ENCODE data around the gene NCKAP1.

The NCKAP1 gene

DNA sequence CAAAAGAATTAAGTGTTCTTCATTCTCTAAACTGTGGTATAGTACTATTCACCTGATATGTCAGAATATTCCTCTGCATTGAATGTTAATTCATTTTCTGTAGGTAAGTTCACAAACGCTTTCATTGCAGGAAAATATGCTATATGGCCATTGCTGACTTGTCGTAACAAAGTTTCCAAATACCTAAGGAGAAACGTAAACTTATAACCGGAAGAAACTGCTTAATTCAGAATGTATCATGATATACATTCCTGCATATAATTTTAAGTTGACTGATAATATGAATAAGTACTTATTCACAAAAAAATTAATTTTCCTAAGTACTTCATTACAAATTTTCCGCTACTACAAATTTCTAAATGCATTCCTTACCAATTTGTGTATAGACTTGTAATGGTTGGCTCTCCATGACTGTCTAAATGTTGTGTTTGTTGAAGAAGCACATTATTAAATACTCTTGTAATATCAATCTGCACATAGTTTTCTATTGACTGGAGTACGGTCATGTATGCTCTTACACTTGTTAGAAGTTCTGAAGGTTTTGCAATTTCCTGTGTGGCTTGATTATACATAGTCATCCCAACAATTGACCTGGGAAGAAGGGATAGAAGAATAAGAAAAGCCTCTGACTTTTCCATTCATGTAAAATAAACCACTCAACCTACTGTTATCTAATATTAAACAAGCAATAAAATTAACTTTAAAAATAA lies 85.4 kb downstream of the NCKAP1 start:
- FAIRE-seq (no peak), DNase-seq (ENCODE audit: insufficient read length, low spot score) (no peak)

DNA sequence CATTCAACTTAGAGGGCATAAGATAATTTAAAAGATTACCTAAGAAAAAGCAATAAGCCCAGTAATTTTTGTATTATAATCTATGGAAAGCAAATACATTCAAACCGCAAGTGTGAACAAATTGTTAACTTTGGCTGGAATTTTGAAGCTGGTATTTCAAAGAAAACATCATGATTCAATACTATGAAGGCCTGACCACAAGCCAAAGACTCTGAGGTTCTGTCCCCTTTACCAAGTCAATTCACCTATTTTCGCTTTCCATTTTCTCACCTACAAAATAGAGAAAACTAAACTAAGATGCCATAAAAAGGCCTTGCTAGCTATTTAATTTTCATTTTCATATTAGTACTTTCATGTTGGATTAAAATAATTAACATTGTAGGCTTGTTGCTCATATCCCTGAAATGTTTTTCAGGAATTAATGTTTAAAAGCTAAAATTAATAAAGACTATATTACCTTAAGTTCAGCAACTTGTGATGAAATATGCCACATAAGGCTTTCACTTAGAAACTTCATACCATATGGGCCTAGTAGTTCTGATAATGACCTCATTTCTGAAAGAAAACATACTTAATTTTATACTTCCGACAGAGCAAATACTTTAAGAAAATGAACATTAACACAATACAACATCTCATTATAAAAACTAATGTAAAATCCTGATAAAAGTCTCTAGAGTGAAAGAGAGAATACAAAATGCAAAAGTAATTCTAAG lies 86.2 kb downstream of the NCKAP1 start:
- no peak for DNase-seq (ENCODE audit: insufficient read length, low spot score)
- no peak for FAIRE-seq

DNA sequence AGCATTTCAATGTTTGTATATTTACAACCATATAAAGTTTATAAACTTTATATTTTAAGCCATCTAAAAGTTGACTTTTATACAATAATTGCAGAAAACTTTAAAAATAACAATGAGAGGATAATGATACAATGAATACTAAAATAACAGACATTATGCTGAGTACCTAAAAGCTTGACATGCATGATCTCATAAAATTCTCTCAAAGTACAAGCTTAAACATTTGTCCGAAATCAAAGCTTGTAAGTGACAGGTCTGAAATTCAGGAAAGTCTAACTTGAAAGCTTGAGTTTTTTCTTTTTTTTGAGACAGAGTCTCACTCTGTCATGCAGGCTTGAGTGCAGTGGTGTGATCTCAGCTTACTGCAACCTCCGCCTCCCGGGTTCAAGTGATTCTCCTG lies 87.7 kb downstream of the NCKAP1 start:
- FAIRE-seq = no peak
- DNase-seq (ENCODE audit: insufficient read length, low spot score) = no peak

DNA sequence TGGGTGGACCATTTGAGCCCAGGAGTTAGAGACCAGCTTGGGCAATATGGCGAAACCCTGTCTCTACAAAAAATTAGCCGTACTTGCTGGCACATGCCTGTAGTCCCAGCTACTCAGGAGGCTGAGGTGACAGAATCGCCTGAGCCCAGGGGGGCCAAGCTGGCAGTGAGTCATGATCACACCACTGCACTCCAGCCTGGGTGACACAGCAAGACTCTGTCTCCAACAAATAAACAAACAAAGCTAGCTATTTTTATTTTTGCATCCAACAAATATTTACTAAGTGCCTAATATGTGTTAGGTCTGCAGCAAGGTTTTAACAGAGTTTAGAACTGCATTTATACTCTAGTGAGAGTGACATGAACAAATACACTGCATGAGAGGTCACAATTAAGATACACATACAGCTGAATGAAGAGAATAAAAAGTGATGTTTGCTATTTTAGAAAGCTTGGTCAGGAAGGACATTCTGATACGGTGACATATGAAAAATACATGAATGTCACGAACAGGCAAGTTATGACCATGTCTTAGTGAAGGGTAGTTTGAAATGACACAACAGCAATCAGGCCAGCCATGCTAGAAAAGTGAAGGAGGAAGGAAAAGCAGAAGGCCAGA lies 88.6 kb downstream of the NCKAP1 start:
- peak; percentile 63 for FAIRE-seq

DNA sequence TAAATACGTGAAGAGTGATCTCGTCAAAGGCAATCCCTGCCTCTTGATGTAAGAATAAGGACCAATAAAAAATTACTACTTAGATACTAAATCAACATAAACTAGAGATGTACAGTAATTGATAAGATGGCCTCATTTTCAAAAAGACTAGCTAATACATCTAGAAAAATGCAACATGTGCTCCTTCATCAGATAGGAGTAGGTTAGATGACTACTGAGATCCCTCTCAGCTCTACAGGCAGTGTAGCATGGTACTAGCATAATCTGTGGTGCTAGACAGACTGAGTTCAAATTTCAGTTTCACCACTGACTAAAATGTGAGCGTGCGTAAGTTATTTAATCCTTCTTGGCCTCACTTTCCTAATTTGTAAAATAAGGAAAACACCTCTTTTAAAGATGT lies 89.2 kb downstream of the NCKAP1 start:
- no peak for DNase-seq (ENCODE audit: insufficient read length, low spot score)
- FAIRE-seq = no peak

More for the DNA sequence above, 88.6 kb downstream of the NCKAP1 start:
- DNase-seq (ENCODE audit: insufficient read length, low spot score) = no peak

DNA sequence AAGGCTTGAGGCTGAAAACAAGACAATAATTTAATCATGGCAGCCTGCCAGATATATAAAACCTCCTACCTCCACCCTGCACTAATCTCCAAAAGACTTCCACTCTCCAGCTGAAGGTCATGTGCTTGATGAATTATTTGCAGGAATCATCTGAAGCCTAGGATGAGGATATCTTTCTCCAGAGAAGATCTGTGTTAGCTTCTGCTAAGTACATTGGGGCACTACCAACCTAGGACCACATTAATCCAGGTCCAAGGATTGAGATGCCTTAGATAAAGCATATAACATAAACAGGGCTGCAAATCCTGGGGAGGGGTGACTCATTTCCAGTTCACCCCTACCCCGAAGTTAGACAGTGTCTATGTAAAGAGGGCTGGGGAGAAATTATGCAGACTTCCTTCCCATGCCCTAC lies 91.3 kb downstream of the NCKAP1 start:
- DNase-seq (ENCODE audit: insufficient read length, low spot score) (peak; percentile 15), FAIRE-seq (no peak)

DNA sequence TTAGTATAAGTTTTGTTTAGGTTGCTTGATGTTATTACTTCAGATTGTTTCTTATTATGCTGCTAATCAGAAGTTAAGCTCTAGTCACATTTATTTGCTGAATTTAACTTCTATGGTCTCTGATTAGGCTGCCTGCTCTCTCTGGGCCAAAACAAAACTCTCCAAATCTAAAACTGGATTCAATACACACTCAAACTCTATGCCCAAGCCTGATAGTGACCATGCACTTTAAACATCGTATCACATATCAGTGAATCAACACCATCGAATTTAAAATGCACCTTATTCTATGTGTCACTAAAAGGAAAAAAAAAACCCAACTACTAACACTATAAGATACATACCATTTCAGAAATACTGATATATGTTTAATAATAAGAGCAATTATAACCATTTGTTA lies 94.9 kb downstream of the NCKAP1 start:
- DNase-seq (ENCODE audit: insufficient read length, low spot score) = no peak
- no peak for FAIRE-seq

DNA sequence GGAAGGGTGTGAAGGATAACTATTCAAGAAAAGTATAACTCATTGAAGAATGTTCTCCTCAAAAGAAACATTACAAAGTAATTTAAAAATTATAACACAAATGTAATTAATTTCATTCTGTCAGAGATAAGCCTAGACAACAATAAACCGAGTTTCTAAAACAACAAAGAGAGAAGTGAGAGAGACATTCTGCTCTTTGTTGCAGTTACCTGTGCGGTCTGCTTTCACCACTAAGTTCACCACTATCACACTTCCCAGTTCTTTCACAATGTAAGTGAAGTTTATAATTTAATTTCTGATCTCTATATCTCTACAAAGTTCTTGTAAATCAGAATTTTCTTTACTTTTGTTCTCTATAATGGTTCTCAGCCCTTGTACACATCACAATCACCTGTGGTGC lies 95.5 kb downstream of the NCKAP1 start:
- DNase-seq (ENCODE audit: insufficient read length, low spot score) (no peak), FAIRE-seq (no peak)

DNA sequence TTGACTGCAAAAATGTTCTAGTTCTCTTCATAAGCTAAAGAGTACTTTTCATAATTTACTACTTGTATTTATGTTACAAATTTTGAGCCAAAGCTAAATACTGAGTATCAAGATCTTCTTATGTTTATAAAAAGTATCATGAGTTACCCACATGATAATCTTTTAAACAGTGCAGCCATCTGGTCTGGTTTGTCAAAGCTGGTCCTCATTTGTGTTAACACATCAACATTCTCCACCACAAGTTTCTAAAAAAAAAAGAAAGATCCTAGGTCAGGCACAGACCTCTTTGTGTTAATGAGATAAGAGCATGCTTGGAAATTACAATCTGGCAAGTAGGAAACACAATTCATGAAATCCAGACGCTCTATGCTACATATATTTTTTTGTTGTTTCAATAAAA lies 96.3 kb downstream of the NCKAP1 start:
- DNase-seq (ENCODE audit: insufficient read length, low spot score) = no peak
- no peak for FAIRE-seq

DNA sequence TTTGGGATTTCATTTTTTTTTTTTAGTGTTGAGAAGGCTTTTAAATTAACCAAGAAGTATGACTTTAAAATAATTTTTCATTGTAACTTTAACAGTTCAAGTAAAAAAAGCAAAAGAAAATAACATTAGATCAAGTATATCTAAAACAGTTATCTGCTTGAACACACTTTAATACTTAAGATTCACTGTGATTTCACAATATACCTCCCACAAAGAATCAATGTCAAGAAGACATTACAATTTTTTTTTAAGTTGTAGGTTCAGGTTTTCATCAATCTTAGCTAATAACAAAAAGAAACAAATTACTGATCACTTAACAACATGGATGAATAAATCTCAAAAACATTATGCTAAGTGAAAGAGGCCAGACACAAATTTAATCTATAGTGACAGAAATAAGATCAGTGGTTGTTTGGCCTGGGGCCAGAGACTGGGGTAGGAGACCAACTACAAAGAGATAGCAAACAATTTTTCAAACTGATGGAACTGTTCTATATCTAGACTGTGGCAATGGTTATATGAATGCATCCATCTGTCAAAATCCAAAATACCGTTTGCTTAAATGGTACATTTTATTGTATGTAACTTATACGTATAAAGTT lies 97.0 kb downstream of the NCKAP1 start:
- FAIRE-seq (no peak), DNase-seq (ENCODE audit: insufficient read length, low spot score) (no peak)

DNA sequence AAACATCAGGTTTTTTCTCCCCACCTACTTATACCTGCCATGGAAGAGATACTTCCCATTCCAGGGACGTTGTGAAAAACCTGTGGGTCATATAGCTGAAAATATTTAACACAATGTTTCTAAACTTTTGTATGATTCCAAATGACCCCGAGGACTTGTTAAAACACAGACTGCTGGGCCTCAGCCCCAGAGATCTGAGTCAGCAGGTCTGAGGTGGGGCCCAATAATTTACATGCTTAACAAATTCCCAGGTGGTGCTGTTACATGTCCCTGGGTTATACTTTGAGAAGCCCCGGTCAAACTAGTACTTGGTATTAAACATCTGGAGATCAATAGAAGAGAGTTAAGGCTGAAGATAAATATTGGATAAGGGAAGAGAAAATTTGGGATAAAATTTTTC lies 100.4 kb downstream of the NCKAP1 start:
- FAIRE-seq (no peak), DNase-seq (ENCODE audit: insufficient read length, low spot score) (no peak)

DNA sequence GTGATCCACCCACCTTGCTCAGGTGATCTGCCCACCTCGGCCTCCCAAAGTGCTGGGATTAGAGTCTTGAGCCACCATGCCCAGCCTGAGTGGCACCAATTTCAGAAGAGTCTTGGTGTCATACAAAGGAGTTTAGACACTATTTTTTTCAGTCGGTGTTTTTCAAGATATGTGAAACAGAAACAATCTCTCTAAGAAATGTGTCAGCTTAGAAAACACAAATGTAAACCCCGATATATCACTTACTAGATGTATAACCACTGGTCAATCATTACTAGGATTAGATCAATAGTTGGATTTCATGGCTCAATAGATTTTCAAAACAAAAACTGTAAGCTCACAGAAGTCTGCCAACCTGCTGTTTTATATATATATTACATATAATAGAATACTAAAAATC lies 104.6 kb downstream of the NCKAP1 start:
- no peak for FAIRE-seq
- DNase-seq (ENCODE audit: insufficient read length, low spot score) = no peak

DNA sequence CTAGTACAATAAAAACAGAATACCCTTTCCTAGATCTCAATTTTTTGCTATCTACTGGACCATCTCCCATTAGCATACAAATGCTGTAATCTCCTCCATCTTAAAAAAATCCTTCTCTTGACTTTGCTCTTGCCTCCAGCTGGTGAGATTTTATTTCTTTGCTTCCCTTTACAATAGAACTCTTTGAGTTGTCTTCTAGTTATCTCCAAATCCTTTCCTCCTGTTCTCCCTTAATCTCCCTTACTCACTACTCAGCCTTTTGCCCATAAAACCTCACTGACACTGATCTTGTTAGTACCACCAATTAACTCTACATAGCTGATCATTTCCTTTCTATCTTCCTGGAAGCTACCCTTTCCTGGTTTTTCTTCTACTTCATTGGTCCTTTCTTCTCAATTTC lies 108.3 kb downstream of the NCKAP1 start:
- DNase-seq (ENCODE audit: insufficient read length, low spot score) (no peak), FAIRE-seq (no peak)

DNA sequence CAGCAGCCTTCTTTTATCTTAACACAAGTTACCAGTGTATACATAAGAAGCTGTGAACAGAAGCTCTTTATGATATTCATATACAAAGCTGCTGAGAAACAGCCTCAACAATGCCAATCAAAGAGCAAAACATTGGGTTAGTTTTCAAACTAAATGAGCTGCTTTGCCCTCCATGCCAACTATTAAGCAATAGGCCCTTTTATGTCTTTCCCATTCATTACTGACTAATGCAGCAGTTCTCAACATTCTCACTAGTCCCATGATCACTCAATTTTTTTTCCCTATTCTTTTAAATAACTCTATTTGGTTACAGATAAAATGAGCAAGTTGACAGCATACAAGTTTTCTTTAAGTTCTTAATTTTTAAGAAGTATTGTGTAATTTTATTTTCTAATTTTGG lies 114.0 kb downstream of the NCKAP1 start:
- DNase-seq (ENCODE audit: insufficient read length, low spot score) = no peak
- no peak for FAIRE-seq

DNA sequence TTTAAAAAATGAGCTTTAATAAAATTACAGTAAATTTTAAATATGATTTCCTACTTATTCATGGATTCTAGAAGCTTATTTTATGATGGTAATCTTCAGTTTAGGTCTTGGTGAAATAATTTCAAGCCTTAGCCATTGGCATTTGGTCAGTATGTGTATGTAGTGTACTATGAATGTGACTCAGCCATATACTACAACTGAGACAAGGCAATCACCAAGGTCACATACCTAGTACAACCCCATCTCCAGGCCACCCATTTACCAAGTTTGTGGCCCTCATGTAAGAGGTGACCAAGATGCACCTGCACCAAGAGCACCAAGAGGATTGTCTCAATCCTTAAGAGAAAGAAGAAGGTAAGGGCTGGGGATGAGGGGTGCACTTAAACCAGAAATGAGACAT lies 117.0 kb downstream of the NCKAP1 start:
- DNase-seq (ENCODE audit: insufficient read length, low spot score) = no peak
- no peak for FAIRE-seq

DNA sequence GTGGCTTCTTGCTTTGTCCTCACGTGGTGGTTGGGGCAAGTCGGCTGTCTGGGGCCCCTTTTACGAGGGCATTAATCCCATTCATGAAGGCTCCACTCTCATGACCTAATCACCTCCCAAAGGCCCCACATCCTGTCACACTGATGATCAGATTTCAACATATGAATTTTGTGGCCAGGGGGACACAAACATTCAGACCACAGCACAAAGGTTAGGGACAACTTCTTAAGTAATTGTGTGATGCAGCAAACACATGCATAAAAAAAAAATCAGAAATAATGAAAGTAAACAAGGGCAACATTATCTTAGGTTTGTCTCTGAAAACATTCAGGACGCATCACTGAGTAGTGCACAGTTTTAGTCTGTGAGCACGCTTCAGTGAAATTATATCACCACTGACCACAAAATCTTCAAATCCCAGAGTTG lies 117.6 kb downstream of the NCKAP1 start:
- FAIRE-seq = no peak
- no peak for DNase-seq (ENCODE audit: insufficient read length, low spot score)

DNA sequence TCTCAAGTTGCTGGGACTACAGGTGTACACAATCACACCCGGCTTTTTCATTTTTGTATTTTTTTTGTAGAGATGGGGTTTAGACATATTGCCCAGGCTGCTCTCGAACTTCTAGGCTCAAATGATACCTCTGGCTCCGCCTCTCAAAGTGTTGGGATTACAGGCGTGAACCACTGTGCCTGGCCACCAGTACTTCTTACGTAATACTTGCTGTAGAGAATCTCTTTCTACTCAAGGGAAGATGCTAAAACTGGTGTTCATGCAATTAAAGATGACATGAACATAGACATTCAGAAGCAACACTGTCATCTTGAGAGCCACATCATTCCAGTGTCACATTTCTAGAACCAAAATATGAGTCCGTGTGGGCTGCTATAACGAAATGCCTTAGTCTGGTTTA lies 118.2 kb downstream of the NCKAP1 start:
- FAIRE-seq (no peak), DNase-seq (ENCODE audit: insufficient read length, low spot score) (no peak)

DNA sequence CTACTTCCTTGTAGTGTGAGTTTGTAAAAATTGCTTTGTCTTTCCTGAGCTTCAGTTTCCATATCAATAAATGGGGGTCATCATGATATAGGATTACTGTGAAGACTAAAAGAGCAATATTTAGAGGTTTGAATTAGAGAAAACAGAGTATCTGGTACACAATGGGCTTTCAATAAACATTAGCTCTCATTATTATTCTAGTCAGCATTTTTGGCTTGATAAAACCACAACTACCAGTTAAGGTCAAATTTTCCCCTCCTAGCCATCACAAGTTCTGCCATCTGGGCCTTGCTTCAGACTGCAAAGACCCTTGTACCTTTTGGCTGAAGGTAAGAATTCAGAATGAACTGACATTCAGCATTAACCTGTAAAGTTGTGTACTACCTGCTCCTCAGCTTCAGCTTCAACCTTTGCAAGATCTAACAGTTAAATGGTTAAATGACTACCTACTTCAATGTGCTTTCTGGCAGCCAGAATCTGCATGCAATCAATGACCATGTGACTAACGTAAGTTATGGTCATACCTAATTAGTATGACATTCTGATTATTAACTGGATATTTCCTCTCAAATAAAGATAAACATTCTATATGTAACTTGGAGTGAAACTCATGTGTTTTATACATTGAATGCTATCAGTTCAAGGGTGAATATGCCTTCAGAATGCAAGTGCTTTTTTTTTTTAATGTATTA lies 119.2 kb downstream of the NCKAP1 start:
- DNase-seq (ENCODE audit: insufficient read length, low spot score) (no peak), FAIRE-seq (no peak)

DNA sequence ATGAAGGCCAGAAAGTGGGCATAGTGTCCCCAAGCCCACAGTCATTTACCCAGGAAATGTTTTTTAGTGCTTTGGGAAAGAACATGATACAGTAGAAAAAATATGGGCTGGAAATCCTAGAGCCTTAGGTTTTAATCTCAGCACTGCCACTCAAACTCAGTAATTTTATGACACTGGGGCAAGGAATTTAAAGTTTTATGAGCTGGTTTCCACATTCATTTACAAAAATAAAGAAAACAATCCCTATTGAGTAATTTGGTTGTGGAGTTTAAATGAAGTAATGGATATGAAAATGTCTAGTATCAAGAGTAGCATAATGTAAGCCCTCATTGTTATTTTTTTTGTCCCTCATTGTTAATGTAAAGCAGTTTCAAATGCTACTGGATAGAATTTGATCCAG lies 120.3 kb downstream of the NCKAP1 start:
- no peak for FAIRE-seq
- DNase-seq (ENCODE audit: insufficient read length, low spot score) = no peak

DNA sequence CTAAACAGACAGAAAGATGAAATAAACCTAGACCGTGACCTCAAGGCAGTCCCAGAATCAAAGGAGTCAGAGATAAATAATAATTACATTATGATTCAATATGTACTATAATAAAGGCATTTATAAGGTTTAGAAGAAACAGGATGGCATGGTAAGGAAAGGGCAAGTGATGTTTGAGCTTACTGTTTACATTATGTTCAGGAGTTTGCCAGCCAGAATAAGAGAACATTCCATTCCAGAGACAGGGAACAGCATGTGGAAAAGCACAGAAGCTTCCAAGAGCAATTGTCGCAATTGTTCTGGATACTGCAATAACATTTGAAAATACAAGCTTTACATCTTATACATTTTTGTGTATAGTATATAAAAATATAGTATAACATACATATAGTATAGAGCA lies 121.8 kb downstream of the NCKAP1 start:
- DNase-seq (ENCODE audit: insufficient read length, low spot score) (no peak), FAIRE-seq (no peak)
